ENCODE measurements around the gene MMS22L.

MMS22L gene

GRCh38 chr6:97282726-97283617, at the start of gene MMS22L:
MMS22L (minus strand) TSS chr6:97283216; CDS start chr6:97282477, 739 bp downstream.
- DNase-seq = peak; percentile 96

- peak; percentile 64 for DNase-seq
Measured at GRCh38 chr6:97322811-97323210, 39.8 kb upstream of the MMS22L start.

- no peak for DNase-seq
Measured at GRCh38 chr6:97322226-97322625, 39.2 kb upstream of the MMS22L start.

- DNase-seq = no peak
Measured at GRCh38 chr6:97316978-97317377, 34.0 kb upstream of the MMS22L start.

- DNase-seq = no peak
Measured at GRCh38 chr6:97312241-97312640, 29.2 kb upstream of the MMS22L start.

GRCh38 chr6:97306544-97307320, 23.7 kb upstream of the MMS22L start:
- DNase-seq = no peak

GRCh38 chr6:97305414-97306066, 22.5 kb upstream of the MMS22L start:
- DNase-seq = no peak

- no peak for DNase-seq
Measured at GRCh38 chr6:97304701-97305100, 21.7 kb upstream of the MMS22L start.

GRCh38 chr6:97294451-97294850, 11.4 kb upstream of the MMS22L start:
- DNase-seq = peak; percentile 17

- no peak for DNase-seq
Measured at GRCh38 chr6:97293198-97293696, 10.2 kb upstream of the MMS22L start.

- DNase-seq = peak; percentile 44
Measured at GRCh38 chr6:97292671-97293070, 9.7 kb upstream of the MMS22L start.

GRCh38 chr6:97291896-97292295, 8.9 kb upstream of the MMS22L start:
- no peak for DNase-seq

GRCh38 chr6:97289332-97289731, 6.3 kb upstream of the MMS22L start:
- no peak for DNase-seq

GRCh38 chr6:97288188-97288587, 5.2 kb upstream of the MMS22L start:
- no peak for DNase-seq

- no peak for DNase-seq
Measured at GRCh38 chr6:97282238-97282725, 734 bp downstream of the MMS22L start.

GRCh38 chr6:97280766-97281165, 2.2 kb downstream of the MMS22L start:
- no peak for DNase-seq

- no peak for DNase-seq
Measured at GRCh38 chr6:97275804-97276203, 7.2 kb downstream of the MMS22L start.

GRCh38 chr6:97269821-97270220, 13.2 kb downstream of the MMS22L start:
- DNase-seq = no peak

GRCh38 chr6:97262676-97263075, 20.3 kb downstream of the MMS22L start:
- DNase-seq = no peak

GRCh38 chr6:97246842-97247241, 36.2 kb downstream of the MMS22L start:
- no peak for DNase-seq

GRCh38 chr6:97240222-97240621, 42.8 kb downstream of the MMS22L start:
- peak; percentile 62 for DNase-seq

- no peak for DNase-seq
Measured at GRCh38 chr6:97231911-97232310, 51.1 kb downstream of the MMS22L start.

- DNase-seq = peak; percentile 6
Measured at GRCh38 chr6:97222903-97223302, 60.1 kb downstream of the MMS22L start.

Data from fibroblast of skin of right quadriceps (primary cell).